Erythroblast (primary cell): ENCODE results near the gene ELAPOR1.

Source experiments
- GATA1 ChIP-seq: IDR thresholded peaks from 2 replicates; pipeline ENCODE4 v1.6.1; 2011; ENCODE audit warnings: low read depth, mild to moderate bottlenecking, control low read depth, low read length, moderate library complexity
- POLR2A ChIP-seq: IDR thresholded peaks from 2 replicates; pipeline ENCODE4 v1.6.1; 2011; ENCODE audit warnings: mild to moderate bottlenecking, low read length

DNA sequence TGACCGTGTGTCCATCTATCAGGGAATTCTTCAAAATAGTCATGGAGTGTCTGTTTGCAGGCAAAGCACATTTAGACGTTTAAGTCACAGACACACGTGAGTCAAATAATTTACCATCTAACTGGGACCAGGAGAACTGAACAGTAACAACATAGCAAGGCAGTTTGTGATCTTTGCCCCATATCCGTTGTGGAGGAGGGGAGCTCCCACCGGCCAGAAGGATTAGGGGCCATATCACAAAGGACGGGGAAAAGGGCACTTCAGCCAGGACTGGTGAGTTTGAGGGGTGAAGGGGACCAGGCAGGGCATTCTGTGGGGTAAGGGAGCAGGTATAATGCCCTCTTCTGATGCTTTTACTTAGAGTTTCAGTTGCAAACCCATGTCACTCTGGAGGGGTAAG is 22.9 kb downstream of the ELAPOR1 start:
- TF ChIP-seq POLR2A, result no peak
- TF ChIP-seq GATA1, result no peak
